Activated naive CD4-positive, alpha-beta T cell treated with anti-CD3 and anti-CD28 coated beads, Interleukin-2, amount 50 U/mL, for 24 hours (primary cell): ENCODE measurements around the gene TMEM41B.
"Not testable (repeated sequence)": the region's sequence is repeated elsewhere in the genome, so short reads cannot be mapped to it uniquely, and the experiment has no call there.

Experiments used
- H3K27ac Mint-ChIP-seq: one replicate; pipeline ENCODE4 v1.8.0; 2021; ENCODE audit warnings: mild to moderate bottlenecking, mixed read lengths
- H3K27me3 Mint-ChIP-seq: one replicate; pipeline ENCODE4 v1.8.0; 2021; ENCODE audit warnings: mixed read lengths
- H3K36me3 Mint-ChIP-seq: one replicate; pipeline ENCODE4 v1.8.0; 2021; ENCODE audit warnings: mixed read lengths
- H3K4me1 Mint-ChIP-seq: one replicate; pipeline ENCODE4 v1.8.0; 2021; ENCODE audit warnings: mixed read lengths
- H3K4me3 Mint-ChIP-seq: one replicate; pipeline ENCODE4 v1.8.0; 2021; ENCODE audit warnings: mild to moderate bottlenecking, mixed read lengths
- H3K9me3 Mint-ChIP-seq: one replicate; pipeline ENCODE4 v1.8.0; 2021; ENCODE audit warnings: mixed read lengths

The TMEM41B gene

DNA sequence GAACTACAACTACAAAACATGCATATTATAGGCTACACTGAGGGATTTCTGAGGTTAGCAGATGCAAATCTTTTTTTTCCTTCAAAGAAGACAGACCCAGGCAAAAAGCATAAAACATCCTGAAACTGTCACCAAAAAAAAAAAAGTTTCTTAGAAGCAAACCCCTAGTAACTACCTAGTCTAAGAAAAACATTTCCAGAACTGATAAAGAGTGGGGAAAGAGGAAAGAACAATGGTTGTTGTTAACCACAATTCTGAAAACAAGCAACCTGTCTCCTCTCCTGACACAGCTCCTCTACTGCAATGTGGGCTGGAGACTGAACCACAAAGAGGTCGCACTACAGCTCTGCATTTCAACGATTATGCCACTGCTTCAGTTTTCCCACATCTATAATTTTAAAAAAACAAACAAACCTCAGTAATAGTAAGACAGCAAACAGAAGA lies 64.2 kb downstream of the TMEM41B start:
- Mint-ChIP-seq H3K27me3 (no peaks in the 10 kb centered on the region), H3K36me3 (peaks cover 10% of the 10 kb centered on the region), H3K4me3 (peak overlapping the region; percentile 84), H3K27ac (peak overlapping the region; percentile 96), H3K4me1 (peaks cover 75% of the 10 kb centered on the region), H3K9me3 (no peaks in the 10 kb centered on the region)

DNA sequence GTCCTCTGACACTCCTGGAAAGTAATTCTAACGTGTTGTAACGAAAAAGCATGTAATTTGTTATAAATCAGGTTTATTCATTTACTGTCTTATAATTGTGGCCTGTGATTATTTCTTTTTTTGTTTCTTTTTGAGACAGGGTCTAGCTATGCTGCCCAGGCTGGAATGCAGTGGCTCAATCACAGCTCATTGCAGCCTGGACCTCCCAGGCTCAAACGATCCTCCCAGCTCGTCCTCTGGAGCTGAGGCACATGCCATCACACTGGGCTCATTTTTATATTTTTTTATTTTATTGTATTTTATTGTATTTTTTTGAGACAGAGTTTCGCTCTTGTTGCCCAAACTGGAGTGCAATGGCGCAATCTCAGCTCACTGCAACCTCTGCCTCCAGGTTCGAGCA lies 65.1 kb downstream of the TMEM41B start:
- no peak overlapping the region for H3K4me3 Mint-ChIP-seq
- H3K4me1 Mint-ChIP-seq = peaks cover 69% of the 10 kb centered on the region
- no peaks in the 10 kb centered on the region for H3K27me3 Mint-ChIP-seq
- H3K9me3 Mint-ChIP-seq = no peaks in the 10 kb centered on the region
- H3K27ac Mint-ChIP-seq = peak overlapping the region; percentile 17
- H3K36me3 Mint-ChIP-seq = peaks cover 6% of the 10 kb centered on the region

DNA sequence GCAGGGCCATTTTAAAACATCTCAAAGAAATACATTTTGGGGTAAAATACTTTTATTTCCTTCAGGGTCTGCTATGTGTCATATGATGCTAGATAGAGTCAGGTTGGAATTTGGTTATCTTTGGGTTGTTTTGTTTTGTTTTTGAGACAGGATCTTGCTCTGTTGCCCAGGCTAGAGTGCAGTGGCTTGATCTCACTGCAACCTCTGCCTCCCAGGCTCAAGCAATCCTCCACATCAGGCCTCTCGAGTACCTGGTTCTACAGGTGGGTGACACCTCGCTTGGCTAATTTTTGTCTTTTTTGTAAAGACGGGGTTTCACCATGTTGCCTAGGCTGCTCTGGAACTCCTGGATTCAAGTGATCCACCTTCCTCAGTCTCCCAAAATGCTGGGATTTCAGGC lies 66.5 kb downstream of the TMEM41B start:
- no peaks in the 10 kb centered on the region for H3K27me3 Mint-ChIP-seq
- no peaks in the 10 kb centered on the region for H3K9me3 Mint-ChIP-seq
- H3K4me3 Mint-ChIP-seq = no peak overlapping the region
- peak overlapping the region; percentile 46 for H3K27ac Mint-ChIP-seq
- peaks cover 6% of the 10 kb centered on the region for H3K36me3 Mint-ChIP-seq
- H3K4me1 Mint-ChIP-seq = peaks cover 71% of the 10 kb centered on the region

DNA sequence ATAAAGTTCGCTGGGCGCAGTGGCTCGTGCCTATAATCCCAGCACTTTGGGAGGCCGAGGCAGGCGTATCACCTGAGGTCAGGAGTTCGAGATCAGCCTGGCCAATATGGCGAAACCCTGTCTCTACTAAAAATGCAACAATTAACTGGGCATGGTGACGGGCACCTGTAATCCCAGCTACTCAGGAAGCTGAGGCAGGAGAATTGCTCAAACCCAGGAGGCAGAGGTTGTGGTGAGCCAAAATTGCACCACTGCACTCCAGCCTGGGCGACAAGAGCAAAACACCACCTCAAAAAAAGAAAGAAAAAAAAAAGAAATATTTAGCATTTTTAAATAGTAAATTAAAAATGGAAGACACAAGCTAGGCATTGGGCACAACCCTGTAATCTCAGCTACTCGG lies 78.2 kb downstream of the TMEM41B start:
- H3K9me3 Mint-ChIP-seq, H3K27ac Mint-ChIP-seq, H3K27me3 Mint-ChIP-seq, H3K4me3 Mint-ChIP-seq, H3K36me3 Mint-ChIP-seq: not testable (repeated sequence)
- H3K4me1 Mint-ChIP-seq = peaks cover 71% of the 10 kb centered on the region

DNA sequence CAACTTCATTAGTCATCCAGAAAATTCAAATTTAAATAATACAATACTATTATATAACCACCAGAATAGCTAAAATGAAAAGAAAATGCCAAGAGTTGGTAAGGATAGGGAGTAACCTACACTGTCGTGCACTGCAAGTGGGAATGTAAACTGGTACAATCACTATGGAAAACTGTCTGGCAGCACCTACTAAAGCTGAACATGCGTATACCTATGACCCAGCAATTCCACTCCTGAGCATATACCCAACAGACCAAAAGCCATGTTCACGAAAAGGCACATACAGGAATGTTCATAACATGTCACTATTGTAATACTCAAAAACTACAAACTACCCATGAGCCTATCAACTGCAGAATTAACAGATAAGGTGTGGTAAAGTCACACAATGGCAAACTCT lies 81.9 kb downstream of the TMEM41B start:
- peaks cover 79% of the 10 kb centered on the region for H3K4me1 Mint-ChIP-seq
- peak overlapping the region; percentile 6 for H3K4me3 Mint-ChIP-seq
- no peaks in the 10 kb centered on the region for H3K27me3 Mint-ChIP-seq
- H3K27ac Mint-ChIP-seq = no peak overlapping the region
- no peaks in the 10 kb centered on the region for H3K9me3 Mint-ChIP-seq
- H3K36me3 Mint-ChIP-seq = peaks cover 7% of the 10 kb centered on the region

DNA sequence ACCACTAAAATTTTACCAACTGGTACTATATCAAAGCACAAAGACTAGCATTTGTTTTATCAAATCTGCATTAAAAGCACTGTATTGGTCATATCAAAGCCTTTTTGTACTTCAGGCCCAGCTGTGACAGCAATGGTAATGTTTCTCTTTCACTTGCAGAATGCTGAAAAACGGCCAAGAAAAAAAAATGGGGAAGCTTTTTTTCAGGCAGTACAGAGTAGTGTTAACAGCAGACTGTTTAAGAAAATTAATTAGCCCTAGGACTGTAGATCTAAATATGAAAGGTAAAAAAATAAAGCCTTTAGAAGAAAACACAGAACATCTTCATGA lies 82.6 kb downstream of the TMEM41B start:
- H3K9me3 Mint-ChIP-seq = no peaks in the 10 kb centered on the region
- H3K4me3 Mint-ChIP-seq = peak overlapping the region; percentile 84
- peaks cover 7% of the 10 kb centered on the region for H3K36me3 Mint-ChIP-seq
- peaks cover 78% of the 10 kb centered on the region for H3K4me1 Mint-ChIP-seq
- peak overlapping the region; percentile 84 for H3K27ac Mint-ChIP-seq
- no peaks in the 10 kb centered on the region for H3K27me3 Mint-ChIP-seq
